ENCODE results near the gene LCT. TPM values are rescaled to one million over a fixed set of nuclear protein-coding genes. Genes with fewer than 3 reads are reported as not detected.

The LCT gene
- total RNA-seq: 0.64 and 0.86 TPM in 2 replicates

DNA sequence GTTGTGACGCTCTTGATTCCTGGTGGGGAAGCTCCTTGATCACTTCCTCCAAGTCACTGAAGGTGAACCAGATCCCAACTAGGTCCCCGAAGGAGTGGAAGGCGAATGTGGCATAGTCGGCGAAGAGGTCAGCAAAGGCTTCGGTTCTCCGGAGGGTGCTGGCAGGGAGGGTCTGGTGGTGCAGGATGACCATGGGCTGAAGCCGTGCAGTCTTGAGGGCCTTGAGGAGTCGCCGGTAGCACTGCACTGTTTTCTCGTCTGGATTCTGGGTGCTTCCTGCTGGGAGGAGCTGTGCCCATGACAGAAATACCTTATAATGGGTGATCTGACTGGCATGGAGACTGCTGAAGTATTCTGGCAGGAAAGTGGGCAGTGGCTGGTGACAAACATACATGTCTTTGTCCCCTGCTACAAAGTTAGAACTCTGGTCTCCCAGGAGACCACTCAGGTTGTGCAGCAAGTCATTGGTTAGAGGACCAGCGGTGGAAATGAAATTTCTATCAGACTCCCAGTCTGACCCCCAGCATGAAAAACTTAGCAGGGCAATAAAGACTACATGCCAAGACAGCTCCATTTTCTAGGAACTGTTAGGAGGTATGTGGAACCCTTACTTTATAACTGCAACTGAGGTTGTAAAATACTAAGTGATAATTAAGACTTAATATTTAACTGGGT, at the start of gene LCT:
Gene LCT (minus strand): TSS at position 589 of the 675 bp plus-strand sequence. CDS start 15 bp downstream, at position 574.
- intact Hi-C loops (cut with micrococcal nuclease): no loop called here

DNA sequence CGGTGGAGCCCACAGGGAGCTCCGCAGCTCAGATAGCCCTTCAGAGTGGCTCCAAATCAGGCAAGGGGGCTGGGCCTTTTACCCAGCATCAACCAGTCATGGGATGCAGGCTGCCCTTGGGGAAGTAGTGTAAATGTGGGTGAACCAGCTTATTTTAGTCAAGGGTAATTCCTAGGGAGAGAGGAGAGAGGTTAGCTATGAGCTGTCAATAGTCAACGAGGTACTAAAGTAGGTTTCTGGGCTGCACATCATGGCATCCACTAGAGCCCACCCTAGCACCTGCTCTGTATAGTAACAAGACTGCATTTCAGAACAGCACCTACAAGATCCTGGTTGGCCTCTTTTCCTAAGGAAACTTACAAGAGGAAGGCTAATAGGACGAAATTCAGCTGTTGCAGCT, 48.7 kb upstream of the LCT start:
- intact Hi-C loops (cut with micrococcal nuclease): no loop called here

DNA sequence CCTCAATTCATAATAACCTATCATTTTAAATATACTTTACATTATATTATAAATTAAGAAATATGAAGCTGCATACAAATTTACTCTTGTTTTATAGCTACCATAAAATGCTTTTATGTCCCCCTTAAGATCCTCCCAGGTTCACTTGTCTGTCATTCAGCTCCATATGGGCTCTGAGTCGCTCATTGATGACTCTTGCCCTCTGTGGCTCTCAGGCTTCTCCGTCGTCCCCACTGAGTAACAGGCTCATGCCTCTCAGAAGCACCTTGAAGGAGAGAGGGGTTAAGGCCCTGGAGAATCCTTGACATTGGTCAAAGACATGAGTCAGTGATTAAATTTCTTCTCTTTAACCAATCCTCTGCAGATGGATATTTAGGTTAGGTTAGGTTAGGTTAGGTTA, 45.4 kb upstream of the LCT start:
- intact Hi-C loops (cut with micrococcal nuclease): no loop called here

DNA sequence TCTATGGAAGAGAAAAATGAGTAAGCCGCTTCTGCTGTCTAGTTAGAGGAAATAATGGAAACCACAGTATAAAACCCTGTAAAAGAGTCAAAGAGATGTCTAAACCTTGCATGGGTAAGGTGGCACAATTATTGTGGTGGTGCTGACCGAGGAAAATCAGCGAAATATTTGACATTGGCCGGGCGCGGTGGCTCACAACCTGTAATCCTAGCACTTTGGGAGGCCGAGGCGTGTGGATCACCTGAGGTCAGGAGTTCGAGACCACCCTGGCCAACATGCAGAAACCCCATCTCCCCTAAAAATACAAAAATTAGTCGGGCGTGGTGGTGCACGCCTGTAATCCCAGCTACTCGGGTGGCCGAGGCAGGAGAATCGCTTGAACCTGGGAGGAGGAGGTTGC, 39.8 kb upstream of the LCT start:
- intact Hi-C loops (cut with micrococcal nuclease): loop anchor here (1.0 kb wide), 8 partner anchors 56 to 958 kb away; partner anchors contain the start of genes CCNT2, DARS1, RAB3GAP1 and UBXN4

DNA sequence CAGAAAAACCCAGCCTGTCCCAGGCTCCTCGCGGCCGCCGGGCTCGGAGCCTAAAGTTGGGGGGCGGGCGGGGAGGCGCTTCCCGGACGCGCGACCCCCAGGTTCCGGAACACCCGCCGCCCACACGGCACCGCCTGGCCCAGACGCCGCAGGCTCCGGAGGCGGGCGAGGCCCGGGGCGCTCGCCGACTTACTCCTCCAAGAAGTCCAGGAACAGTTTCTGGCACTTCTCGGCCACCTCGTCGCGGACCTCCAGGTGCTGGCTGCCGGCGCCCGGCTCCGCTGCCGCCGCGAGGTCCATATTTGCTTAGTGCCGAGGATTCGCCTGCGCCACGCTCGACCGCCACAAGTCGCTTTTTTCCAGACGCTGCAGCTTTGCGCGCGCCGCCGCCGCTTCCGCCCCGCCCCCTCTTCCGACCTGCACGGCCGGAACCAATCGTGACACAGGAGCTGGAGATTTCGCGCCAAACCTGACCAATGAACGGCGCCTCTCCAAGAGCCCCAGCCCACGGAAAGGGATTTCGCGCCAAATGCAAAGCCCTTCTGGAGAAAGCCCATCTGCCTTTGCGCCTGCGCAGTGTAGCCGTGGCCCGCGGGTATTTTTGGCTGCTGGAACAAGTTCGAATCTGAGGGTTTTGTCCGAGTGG, 39.2 kb upstream of the LCT start, which contains the start of gene MCM6:
Gene MCM6 (minus strand): TSS at position 378 of the 646 bp plus-strand sequence. CDS start 78 bp downstream, at position 300.
- intact Hi-C loops (cut with micrococcal nuclease): loop anchor here (1.0 kb wide), 8 partner anchors 56 to 958 kb away; partner anchors contain the start of genes CCNT2, DARS1, RAB3GAP1 and UBXN4

DNA sequence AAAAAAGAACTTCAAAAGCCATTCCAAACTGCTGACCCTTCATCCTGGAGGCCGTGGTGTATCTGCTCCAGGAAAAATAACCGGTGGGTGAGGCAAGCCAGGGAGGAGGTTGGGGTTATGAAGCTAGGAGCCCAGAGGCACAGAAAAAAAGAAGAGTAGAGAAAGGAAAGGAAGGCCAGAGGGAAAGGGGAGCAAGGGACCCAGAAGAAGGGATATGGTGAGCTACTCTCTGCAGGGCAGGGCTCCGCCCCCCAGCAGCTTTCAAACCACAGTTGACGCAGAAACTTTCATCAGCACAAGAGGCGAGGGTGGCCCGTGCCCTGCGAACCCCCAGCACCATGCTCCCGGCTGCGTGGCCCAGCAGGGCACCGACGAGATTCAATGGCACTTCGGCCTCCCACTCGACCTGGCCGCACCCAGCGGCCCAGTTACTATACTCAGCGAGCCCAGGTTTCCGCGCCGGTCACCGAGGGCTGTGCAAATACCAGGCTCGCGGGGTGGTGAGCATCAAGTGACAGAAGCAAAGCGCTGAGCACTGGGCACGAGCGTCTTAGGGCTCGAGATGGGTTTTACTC, 38.6 kb upstream of the LCT start:
- intact Hi-C loops (cut with micrococcal nuclease): loop anchor here (1.0 to 2.0 kb wide), 10 partner anchors 15 to 957 kb away; partner anchors contain the start of genes CCNT2, DARS1, RAB3GAP1 and UBXN4

DNA sequence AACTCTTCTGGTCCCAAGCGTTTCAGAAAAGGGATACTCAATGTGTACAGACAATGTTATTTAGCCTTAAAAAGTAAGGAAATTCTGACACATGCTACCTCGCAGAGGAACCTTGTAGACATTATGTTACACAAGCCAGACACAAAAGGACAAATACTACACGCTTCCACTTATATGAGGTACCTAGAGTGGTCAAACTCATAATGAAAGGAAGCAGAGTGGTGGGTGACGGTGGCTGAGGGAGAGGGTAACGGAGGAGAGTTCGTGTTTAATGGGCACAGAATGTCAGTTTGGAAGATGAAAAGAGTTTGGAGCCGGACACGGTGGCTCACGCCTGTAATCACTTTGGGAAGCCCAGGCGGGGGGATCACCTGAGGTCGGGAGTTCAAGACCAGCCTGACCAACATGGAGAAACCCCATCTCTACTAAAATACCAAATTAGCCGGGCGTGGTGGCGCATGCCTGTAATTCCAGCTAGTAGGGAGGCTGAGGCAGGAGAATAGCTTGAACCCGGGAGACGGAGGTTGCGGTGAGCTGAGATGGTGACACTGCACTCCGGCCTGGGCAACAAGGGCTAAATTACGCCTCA, 37.9 kb upstream of the LCT start:
- intact Hi-C loops (cut with micrococcal nuclease): loop anchor here (1.0 to 2.0 kb wide), 2 partner anchors 14 to 261 kb away; no protein-coding TSS in a partner anchor

DNA sequence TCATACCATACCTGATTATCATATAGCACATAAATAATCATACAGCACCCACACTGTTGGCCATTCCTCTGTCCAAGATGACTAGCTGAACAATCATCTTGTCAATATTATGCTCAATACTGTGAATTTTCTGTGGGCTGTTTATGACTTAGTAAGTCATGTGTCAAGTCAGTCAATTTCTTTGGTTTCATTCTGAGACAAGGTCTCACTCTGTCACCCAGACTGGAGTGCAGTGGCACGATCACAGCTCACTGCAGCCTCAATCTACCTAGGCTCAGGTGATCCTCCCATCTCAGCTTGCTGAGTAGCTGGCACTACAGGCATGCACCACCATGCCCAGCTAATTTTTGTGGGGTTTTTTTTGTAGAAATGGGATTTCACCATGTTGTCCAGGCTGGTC, 33.6 kb upstream of the LCT start:
- intact Hi-C loops (cut with micrococcal nuclease): no loop called here

DNA sequence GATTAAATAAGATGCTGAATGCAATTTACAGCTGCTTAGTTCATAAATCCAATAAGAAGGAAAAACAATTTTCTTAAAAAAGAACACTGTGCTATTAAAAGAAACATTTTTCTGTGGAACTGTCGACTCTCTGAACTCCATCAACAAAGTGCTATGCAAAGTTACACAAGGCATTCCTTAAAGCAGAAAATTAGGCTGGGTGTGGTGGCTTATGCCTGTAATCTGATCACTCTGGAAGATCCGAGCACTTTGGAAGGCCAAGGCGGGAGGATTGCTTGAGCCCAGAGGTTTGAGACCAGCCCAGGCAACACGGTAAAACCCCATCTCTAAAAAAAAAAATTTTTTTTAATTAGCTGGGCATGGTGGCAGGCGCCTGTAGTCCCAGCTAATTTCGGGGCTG, 26.2 kb upstream of the LCT start:
- intact Hi-C loops (cut with micrococcal nuclease): no loop called here

DNA sequence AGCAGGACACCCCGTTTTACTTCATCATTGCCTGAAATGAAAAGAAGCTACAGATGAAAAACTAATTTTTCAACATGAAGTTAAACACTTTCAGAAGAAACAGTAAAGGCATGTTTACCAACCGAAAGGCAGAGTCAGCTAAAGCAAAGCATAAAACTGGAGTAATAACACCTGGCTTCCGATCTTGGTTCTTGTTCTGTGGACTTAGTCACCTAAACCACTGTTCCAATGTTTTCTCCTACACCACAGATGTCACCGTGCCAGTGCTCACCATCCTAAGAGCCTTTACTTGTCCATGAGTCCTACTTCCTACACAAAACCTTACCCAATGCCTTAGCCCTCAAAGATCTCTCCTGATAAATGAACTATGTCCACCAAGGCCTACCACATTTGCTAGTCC, 25.7 kb upstream of the LCT start:
- intact Hi-C loops (cut with micrococcal nuclease): no loop called here

DNA sequence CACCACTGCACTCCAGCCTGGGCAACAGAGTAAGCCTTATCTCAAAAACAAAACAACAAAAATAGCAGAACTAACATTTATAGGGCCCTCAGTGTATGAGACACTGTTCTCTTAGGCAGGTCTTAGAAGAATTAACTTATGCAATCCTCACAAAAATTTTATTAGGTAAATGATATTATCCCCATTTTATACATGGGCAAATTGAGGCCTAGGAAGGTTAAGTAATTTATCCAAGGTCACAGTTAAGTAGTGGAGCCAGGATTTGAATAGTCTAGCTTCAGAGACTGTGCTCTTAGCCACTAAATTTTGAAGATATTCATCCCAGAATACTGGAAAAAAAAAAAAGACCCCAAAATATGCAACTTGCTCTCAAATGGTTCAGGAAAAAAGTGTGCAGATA, 16.4 kb upstream of the LCT start:
- intact Hi-C loops (cut with micrococcal nuclease): no loop called here

DNA sequence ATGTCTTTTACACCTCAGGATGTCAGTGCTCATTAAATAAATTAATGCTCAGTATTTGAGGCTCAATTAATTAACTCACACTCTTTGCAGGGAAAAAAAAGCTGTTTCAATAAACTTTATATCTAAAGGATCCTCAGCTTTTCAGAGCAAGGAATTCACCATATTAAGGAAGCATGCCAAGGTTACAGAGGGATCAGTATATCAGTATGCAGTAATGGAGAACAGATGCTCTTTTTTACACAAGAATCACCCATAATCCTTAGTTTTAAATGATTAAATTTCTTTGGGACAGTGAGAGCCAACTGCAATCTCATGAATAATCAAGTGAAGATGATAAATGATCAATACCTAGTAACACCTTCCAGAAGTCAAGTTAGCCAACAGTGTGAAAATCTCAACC, 14.9 kb upstream of the LCT start:
- intact Hi-C loops (cut with micrococcal nuclease): no loop called here

DNA sequence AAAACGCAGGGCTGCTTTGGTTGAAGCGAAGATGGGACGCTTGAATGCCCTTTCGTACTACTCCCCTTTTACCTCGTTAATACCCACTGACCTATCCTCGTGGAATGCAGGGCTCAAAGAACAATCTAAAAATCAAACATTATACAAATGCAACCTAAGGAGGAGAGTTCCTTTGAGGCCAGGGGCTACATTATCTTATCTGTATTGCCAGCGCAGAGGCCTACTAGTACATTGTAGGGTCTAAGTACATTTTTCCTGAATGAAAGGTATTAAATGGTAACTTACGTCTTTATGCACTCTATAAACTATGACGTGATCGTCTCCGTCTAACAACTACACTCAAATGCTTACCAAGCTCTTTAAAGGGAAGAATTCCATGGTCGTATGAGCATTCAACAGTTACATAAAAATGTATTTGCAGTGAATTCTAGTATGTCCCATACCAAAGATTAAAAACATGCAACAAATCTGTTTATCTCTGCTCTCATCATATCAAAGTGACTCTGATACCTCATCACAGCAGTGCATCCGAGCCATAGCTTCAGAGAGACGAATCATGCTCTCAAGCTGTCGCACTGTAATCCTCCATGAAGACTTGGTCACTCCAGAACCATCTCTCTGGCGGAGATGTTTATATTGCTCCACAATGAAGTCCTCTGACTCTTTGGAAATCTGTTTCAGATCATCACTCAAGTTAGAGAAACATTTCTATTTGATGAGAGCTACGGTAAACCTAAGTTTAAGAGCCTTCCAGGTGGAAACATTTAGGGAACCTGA, 14.1 kb upstream of the LCT start:
- intact Hi-C loops (cut with micrococcal nuclease): no loop called here

DNA sequence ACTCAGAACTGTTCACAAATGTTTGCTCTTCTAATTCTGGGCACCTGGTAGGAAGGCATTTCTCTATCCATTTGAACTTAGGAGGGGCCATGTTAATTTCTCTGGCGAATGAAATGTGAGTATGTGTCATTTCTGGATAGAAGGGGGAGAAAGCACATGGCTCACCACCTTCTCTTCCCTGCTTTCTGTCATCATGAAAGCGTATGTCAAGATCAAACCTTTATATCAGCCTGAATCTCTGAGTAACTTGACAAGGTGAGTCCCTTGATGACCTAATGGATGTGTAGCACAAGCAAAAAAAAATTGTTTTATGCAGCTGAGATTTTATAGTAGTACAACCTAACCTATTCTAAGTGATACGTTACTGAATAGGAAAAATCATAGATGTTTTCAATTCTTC, 12.1 kb upstream of the LCT start:
- intact Hi-C loops (cut with micrococcal nuclease): no loop called here

DNA sequence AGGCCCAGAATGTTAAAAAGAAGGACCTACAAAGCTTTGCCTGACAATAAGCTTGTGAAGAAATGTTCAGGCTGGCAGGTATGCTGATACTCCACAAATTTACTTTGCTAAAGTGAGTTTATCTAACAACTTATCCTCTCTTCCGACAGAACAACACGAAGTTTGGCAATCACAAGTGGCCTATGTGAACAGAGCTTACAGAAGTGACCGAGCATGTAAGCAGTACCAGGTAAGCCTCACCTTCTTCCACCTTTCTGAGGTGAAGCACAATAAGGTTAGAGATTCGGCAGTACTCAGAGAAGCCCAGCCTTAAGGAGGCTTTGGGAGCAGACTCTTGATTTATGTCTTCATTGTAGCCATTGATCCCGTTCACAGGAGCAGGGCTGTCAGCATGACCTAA, 9.0 kb upstream of the LCT start:
- intact Hi-C loops (cut with micrococcal nuclease): no loop called here

DNA sequence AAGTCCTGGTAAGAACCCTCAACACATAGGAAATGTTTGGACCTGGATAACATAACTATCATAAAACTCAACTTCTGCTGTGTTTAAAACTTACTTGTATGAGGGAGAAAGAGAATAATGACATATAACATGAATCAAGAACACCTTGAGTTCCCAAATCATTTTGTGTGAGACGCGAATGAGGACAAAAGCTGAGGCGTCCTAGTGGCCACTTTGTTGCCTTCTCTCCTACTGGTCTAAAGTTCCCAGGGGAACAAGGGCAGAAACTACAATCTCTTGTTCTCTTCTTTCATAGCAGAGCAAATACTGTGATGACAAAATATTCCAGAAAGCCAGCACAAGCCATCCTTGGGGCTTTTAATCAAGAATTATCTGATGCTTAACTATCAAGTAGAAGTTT, 8.3 kb upstream of the LCT start:
- intact Hi-C loops (cut with micrococcal nuclease): no loop called here

DNA sequence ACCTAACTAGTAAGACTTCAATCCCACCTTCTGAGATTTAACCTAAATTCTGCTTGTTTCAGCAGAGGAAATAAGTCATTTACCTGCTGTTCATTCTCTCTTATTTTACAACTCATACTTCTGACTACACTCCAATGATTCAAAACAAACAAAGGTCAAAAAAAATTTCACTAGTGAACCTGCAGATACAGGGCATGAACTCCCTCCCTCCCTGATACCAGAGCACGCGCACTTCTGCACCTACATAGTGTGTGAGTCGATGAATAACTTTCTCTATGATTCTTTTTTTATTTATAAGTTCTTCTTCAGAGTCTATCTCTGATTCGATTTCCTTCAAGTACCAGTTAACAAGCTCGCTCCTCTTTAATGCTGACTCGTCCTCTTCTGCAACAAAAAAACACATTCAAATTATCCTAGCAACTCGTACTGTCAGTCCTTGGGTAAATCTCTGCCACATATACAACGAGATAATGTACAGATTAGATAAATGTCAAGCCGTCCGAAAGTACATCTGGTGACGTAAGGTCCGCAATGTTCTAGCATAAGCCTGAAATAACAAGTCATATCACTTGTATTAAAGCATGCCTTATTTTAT, 7.4 kb upstream of the LCT start:
- intact Hi-C loops (cut with micrococcal nuclease): no loop called here

DNA sequence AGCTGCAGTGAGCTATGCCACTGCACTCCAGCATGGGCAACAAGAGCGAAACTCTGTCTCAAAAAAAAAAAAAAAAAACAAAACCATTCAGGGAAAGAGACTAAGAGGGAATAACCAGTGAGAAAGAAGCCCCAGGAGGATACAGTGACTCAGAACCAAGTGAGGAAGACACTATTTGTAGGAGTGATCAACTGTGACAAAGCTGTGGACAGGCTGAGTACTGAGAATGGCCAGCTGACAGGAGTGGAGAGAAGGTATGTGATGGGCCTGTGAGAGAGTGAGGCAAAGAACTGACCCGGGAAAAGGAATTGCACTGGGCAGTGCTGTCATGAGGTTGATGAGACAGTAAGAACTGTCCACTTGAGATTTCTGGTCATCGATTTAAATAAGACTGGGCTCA, 6.7 kb upstream of the LCT start:
- intact Hi-C loops (cut with micrococcal nuclease): no loop called here

DNA sequence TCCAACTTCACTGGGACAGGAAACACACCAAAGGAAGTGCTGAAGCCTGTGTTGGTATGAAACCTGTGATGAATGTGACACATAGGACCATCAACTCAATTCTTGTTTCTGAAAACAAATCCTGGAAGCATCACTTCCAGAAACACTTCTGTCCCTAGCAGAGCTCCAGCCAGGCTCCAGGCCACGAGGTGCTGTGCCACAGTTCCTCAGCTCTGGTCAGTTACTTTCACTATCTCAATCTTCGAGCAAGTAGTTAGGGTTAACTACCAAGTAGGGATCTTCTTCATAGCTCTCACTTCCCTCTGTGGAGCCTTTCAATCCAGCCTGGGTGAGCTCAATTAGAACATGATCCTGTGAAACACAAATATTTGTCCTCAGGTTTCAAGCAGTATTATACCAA, 3.6 kb upstream of the LCT start:
- intact Hi-C loops (cut with micrococcal nuclease): no loop called here

DNA sequence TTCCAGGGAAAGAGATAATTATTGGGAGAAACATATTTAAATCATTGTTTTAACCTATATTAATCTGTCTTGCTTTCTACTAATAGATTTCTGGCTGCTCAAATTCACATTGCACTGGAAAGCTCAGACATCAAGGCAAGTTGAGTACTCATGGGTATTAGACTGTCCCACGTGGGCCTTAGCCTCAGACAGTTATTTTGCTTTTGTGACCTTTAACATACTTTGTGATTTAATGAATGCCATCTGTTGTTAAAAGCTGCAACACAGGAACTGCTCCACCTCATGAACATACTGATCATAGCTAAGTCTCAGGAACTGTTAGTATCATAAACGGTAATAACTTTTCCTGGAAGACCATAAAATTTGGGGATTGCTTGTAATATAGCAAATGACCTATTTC, 2.7 kb upstream of the LCT start:
- intact Hi-C loops (cut with micrococcal nuclease): no loop called here

DNA sequence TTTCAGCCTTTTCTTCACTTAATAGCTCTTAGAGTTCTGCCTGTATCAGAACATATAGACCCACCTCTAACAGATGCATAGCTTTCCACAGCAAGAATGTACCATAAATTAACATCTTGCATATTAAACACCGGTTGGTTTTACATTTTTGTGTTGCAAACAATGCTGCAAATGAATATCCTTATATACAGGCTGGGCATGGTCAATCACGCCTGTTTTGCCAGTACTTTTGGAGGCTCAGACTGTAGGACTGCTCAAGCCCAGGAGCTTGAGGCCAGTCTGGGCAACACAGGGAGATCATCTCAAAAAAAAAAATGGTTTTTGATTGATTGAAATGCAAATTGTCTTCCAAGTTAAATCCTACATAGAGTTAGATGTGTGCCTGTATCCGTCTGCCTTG, 1.5 kb upstream of the LCT start:
- intact Hi-C loops (cut with micrococcal nuclease): no loop called here
